HS-5 (cell line): ENCODE results near the gene SSTR1.

Experiments used
- DNase-seq: peaks from one replicate; pipeline ENCODE4 v3.0.0-alpha.2; 2012; ENCODE audit warnings: low read depth

SSTR1 gene

DNA sequence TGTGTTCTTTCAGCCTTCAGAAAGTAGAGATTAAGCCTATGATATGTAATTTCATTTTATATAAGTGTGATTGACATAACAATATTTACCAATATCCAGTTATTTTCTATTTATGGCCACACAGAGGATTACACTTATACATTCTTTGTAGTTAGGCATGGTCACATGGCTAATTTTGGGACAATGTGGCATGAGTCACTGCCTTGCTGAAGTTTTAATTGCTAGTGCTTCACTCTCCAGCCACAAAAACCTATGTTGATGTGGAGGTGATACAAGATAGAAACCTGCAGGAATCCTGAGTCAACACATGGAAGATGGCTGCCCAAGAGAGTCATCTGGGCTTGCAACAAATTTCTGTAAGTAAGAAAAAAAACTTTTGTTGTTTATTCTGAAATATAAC lies 31.2 kb downstream of the SSTR1 start:
- no peak for DNase-seq

DNA sequence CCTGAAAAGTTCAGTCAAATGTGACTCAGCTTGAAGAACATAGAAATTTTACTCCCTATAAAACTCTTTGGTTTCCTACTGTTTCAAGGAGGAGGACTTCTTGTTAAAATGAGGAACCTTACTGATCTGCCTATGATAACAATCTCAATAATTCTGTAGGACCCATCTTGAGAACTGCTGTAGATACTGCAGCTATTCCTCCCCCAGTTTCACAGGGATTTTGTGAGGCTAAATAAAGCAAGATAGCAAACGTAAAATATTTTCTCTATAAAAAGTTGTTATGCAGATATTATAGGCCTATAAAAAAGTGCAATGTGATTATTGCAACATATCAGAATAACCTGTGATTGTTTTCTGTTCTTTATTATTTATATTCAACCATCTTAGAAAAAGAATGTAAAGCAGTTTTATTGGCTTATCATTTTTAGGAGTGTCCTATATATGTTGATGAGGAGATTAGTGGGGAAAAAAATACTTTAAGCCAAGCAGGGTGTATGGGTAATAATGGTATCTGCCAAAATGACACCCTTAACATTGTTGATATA lies 36.1 kb downstream of the SSTR1 start:
- no peak for DNase-seq

DNA sequence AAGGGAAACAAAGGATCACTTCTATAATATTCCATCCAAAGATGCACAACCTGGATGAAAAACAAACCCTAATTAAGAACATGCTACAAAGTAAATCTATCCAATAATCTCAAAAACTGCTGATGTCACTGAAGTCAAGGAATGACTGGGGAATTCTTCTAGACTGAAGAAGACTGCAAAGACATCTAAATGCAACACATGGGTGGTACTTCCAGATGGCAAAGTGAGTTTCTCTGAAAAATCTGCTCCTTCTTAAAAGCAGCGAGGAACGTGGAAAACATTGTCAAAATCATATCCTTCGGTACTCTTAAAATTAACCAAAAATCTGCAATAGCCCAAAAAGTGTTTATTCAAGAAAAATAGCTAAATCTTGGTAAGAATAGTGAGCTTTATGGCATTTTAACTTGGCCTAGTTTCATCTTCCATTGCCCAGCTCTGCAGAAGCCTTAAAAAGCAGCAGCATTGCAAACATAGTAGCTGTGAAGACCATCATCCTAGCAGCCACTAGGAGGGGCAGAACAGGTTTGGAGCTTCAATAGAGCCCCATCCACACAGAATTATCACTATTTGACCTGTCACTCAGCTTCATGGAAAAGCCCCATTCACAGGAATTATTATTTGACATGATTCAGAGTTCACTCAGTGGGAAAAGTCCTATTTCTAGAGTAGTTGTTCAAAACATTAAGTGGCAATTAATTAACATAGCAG lies 40.8 kb downstream of the SSTR1 start:
- no peak for DNase-seq

DNA sequence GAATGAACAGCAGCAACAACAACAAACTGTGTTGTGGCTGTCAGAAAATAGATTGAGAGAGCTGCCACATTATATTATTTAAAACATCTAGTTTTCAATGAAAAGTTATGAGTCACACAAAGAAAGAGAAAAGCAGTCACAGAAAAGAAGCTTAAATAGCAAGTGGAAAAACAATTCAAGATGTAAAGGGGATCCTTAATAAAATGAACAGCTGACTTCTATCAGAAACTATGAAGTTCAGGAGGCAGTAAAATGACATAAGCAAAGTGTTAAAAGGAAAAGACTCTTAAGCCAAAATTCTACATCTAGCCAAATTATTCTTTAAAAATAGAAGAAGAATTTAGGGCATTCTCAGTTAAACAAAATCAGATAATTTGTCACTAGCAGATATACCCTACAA lies 42.6 kb downstream of the SSTR1 start:
- DNase-seq: no peak

DNA sequence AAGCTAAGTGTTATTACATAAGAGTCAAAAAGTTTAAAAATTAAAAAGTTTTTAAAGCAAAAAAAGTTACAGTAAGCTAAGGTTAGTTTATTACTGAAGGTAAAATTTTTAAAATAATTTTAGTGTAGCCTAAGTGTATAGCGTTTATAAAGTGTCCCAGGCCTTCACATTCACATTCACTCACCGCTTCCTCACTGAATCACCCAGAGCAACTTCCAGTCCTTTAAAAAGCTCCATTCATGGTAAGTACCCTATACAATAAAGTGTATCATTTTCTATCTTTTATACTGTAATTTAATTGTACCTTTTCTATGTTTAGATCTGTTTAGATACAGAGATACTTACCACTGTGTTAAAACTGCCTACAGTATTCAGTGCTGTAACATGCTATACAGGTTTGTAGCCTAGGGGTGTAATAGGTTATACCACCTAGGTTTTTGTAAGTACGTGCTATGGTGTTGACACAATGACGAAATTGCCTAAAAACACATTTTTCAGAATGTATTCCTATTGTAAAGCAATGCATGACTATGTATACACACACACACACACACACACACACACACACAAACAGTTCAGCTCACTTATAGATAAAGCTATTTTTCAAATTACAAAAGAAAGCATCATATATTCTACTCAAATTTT lies 44.5 kb downstream of the SSTR1 start:
- DNase-seq: no peak

DNA sequence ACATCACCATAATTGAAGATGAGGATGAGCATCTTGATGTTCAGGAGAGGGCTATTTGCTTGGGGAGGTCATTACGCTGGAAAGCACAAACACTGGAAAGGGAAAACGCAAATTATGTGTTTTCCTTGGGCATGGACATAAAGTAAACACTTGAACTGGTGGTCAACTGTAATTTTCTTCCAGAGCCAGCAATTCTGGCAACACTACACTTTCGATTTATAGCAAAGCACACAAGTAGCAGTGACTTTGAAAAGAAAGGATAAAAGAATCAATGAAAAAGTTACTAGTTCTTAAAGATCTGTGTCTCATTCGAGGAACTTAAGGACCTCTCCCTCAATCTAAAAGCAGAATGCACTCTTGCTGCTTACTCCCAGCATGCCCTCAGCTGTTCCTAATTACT lies 46.0 kb downstream of the SSTR1 start:
- no peak for DNase-seq

DNA sequence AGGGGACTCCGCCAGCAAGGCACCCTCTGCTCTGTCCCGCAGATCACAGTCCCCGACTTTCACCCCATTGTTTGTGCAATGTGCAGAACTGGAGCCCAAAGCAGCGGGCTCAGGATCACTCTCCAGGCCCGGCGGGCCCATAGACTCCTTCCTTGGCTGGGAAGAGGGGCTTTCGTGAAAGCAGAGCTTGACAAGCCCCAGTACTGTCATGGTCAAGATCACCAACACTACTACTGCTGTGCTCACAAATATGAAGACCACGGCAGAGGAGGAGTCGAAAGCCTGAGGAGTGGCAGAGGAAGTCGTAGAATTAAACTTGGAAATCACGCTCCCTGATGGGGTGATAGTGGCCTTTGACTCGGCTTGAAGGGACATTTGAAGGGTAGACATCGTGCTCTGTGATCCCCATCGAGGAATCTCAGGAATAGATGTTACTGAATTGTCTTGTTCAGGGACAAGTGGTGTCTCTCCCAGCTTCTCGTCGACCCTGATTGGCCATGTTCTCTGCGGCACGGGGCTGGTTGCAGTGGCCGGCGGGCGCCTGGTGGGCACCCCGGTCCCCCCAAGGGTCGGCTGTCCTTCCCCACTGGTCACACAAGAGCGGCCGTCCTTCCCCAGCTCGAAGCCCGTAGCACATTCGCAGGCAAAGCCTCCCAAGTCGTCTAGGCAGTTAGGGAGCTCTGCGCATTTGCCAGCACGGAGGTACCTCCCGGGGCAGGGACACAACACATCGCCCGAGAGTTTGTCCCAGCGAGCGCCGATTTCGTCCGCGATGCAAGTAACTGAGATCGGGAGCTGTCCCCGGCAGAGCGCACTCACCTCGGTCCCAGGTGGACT lies 47.1 kb downstream of the SSTR1 start:
- DNase-seq: no peak

DNA sequence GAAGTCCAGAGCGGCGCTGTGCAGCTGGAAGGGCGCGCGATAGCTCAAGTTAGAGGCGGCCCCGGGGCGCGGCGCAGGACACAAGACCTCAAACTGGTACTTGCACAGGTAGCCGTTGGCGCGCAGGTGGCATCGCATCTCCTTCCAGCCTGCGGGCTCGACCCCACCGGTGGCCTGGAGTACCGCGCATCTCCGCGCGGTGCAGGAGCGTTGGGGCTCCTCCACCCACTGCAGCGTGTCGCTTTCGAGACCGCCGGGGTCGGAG lies 47.6 kb downstream of the SSTR1 start:
- DNase-seq: no peak

DNA sequence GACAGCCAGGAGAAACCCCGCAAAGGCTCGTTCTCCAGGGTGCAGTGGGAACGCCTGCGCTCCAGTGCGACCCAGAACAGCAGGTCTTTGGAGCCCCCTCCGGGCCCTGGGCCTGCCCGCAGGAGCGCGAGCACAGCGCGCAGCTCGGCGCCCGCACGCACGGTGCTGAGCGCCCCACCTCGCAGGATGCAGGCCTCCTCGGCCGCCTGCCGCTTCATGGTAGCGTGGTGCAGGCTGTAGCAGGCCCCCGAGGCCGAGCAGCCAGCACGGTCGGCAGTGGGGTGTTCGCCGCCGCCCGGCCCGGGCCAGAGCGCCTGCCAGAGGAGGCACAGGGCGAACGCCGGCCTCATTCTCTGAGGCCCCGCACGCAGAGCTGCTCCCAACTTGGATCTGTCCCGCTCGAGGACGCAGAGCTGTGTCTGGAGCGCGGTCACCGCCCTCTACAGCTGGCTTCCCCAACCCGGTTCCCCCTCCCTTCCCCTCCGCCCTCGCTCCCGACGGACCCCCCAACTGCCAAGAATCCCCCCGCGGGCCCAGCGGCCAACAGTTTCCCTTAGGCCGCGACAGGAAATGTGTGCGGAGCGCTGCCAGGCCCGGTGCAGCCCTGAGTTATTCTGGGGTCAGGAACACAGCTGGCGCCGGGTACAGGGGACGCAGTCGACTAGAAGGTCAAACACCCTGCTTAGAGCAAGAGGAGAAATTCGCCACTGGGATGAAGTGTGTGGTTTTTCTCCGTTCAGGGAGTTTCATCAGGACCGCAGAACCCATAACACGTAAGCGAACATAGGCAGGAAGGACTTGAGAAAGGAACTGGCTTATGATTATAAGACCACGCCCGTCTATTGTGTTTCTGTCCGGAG lies 48.2 kb downstream of the SSTR1 start, which contains the start of gene CLEC14A:
Gene CLEC14A, minus strand, starts transcription at position 421 of the 860 bp plus-strand sequence. Its CDS starts 71 bp downstream, at position 350.
- no peak for DNase-seq

DNA sequence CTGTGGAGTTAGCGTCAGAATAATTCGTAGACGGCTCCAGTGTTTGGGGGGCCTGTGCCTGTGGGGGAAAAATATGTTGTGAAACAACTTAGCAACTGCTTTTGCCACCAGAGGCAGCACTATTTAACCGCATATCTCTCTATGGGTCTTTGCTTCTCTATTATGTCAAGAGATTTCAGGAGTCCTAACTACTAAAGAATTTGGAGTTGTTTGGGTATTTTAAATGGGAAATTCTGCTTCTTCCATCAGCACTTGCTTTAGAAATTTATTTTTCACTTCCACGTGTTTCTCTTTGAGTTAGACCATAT lies 48.8 kb downstream of the SSTR1 start:
- DNase-seq: no peak

DNA sequence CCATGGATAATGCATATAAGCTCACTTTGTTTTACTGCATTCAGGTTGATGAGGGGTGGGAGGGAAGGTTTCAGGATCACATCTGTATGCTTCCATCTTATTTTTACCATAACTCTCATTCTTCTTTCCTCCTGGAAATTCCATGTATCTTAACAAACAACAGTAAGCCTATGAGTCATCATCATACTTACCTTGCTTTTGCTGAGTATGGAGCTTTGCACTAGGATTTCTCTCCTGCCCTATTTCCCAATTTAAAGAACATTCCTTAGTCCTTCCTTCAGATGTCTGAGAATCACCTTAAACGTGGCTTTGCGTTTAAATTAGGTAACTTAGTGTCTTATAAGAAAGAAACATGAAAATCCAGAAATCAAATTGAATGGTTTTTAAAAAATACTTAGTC lies 49.8 kb downstream of the SSTR1 start:
- DNase-seq: no peak

DNA sequence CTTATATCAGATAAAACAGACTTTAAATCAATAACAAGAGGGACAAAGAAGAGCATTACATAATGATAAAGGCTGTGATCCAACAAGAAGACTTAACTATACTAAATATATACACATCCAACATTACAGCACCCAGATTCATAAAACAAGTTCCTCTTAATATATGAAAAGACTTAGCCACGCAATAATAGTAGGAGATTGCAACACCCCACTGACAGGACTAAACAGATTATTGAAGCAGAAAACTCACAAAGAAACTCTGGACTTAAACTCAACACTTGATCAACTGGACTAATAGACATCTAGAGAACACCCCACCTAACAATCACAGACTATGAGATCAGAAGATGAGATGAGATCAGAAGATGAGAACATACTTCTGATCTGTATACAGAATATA lies 53.9 kb downstream of the SSTR1 start:
- DNase-seq: no peak
